Lung (tissue), 12 donors: ENCODE data around the gene TARBP2. TPM values are rescaled to one million over a fixed set of nuclear protein-coding genes. Genes with fewer than 3 reads are reported as not detected.
A peak's percentile ranks its signal among the peaks of the same experiment; 100 is the strongest.

Experiments
- ATAC-seq: fragments of 200-7000 bp; cut with Tn5 transposase; one replicate; pipeline ENCODE4 v1.9.1; 2020; ENCODE audit warnings: moderate number of reproducible peaks; ENCODE audit not compliant: insufficient read depth, low FRiP score
- DNase-seq, 3 donors: peaks; one replicate each; pipeline ENCODE4 v3.0.0-alpha.2; 2013 to 2017
- H3K27ac ChIP-seq, 2 donors: one replicate each; pipeline ENCODE4 v1.5.1; 2013; ENCODE audit warnings: mild to moderate bottlenecking in 2 of 2, moderate library complexity in 2 of 2, control low read depth in 1 of 2, inconsistent platforms in 1 of 2, low read depth in 1 of 2, low read length in 1 of 2
- H3K27me3 ChIP-seq, 3 donors: one replicate each; pipeline ENCODE4 v1.5.1; 2013; ENCODE audit warnings: low read length in 2 of 3; ENCODE audit not compliant: control insufficient read depth in 3 of 3, insufficient read depth in 3 of 3
- H3K36me3 ChIP-seq, 4 donors: one replicate each; pipeline ENCODE4 v1.5.1; 2013; ENCODE audit warnings: low read length in 4 of 4, mild to moderate bottlenecking in 1 of 4, moderate library complexity in 1 of 4; ENCODE audit not compliant: control insufficient read depth in 4 of 4, insufficient read depth in 4 of 4
- H3K4me1 ChIP-seq, 5 donors: one replicate each; pipeline ENCODE4 v1.5.1; 2013; ENCODE audit warnings: low read length in 5 of 5, mild to moderate bottlenecking in 2 of 5, moderate library complexity in 1 of 5; ENCODE audit not compliant: control insufficient read depth in 5 of 5, insufficient read depth in 5 of 5
- H3K4me3 ChIP-seq: one replicate; pipeline ENCODE4 v1.5.1; 2013; ENCODE audit warnings: mild to moderate bottlenecking, control low read depth, moderate library complexity
- H3K9ac ChIP-seq, 2 donors: one replicate each; pipeline ENCODE4 v1.5.1; 2013; ENCODE audit warnings: low read length in 2 of 2, control low read depth in 1 of 2; ENCODE audit not compliant: insufficient read depth in 1 of 2
- H3K9me3 ChIP-seq, 4 donors: one replicate each; pipeline ENCODE4 v1.5.1; 2013; ENCODE audit warnings: low read length in 3 of 4, mild to moderate bottlenecking in 1 of 4, moderate library complexity in 1 of 4; ENCODE audit not compliant: control insufficient read depth in 4 of 4, insufficient read depth in 3 of 4
- WGBS, 2 donors: extraction: QIAGEN DNeasy Blood & Tissue Kit; methylation state at CpG; one replicate each; pipeline ENCODE4 v1.1.7; 2013; 5-methylcytosine and 5-hydroxymethylcytosine counted together
- polyA plus RNA-seq, 2 donors: library from polyadenylated mRNA; stranded (reverse); fragments of 200-250 nt; gene quantifications; one replicate each; pipeline ENCODE4 v1.2.1, GENCODE V29; 2013
- total RNA-seq, 2 donors: library from RNA; depleted of rRNA in 1 of 2; stranded (reverse); fragments of >200 nt in 1 of 2; gene quantifications; one replicate each; pipeline ENCODE4 v1.2.1, GENCODE V29; 2014 to 2021
- TF ChIP-seq, protein P1 (sequence below): IDR thresholded peaks from 2 replicates; pipeline ENCODE4 v1.5.1; 2012; ENCODE audit warnings: mild to moderate bottlenecking; ENCODE audit errors: control extremely low read depth, extremely low read depth
- donor health status: control.
- donor health status: control.
- donor health status: Bipolar disorder and iron deficiency.
- donor health status: healthy.
- donor health status: DM: yes; HTN: yes; CAD: no.

Gene TARBP2
- total and polyA plus RNA-seq, 4 donors: 32.2 to 41.3 (median 34.8) TPM

DNA sequence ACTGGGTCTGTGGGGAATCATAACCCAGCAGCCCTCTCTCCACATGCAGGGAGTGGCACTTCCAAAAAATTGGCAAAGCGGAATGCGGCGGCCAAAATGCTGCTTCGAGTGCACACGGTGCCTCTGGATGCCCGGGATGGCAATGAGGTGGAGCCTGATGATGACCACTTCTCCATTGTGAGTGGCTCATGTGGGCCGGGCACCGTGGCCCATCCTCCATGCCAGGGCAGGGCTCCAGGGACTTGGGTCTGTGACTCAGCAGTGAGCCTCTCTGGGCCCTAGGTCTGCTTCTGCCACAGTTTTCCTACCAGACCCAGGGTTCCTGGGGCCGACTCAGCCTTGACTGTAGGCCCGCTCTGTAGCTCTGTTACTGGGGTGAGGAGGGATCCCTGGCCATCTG is 4.0 kb downstream of the TARBP2 start:
- TF ChIP-seq, protein P1, sequence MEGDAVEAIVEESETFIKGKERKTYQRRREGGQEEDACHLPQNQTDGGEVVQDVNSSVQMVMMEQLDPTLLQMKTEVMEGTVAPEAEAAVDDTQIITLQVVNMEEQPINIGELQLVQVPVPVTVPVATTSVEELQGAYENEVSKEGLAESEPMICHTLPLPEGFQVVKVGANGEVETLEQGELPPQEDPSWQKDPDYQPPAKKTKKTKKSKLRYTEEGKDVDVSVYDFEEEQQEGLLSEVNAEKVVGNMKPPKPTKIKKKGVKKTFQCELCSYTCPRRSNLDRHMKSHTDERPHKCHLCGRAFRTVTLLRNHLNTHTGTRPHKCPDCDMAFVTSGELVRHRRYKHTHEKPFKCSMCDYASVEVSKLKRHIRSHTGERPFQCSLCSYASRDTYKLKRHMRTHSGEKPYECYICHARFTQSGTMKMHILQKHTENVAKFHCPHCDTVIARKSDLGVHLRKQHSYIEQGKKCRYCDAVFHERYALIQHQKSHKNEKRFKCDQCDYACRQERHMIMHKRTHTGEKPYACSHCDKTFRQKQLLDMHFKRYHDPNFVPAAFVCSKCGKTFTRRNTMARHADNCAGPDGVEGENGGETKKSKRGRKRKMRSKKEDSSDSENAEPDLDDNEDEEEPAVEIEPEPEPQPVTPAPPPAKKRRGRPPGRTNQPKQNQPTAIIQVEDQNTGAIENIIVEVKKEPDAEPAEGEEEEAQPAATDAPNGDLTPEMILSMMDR: no peak
- Histone ChIP-seq H3K36me3 (peaks cover 0 to 27% (median 14%) of the 10 kb centered on the region in 4 donors), H3K9ac (no peak overlapping the region), H3K9me3 (no peaks in the 10 kb centered on the region), H3K27me3 (no peaks in the 10 kb centered on the region), H3K27ac (peak overlapping the region in 1 of 2 donors; percentile 9), H3K4me1 (peaks cover 5 to 31% (median 10%) of the 10 kb centered on the region in 5 donors), H3K4me3 (no peak overlapping the region)
- ATAC-seq: no peak
- DNase-seq: no peak
- WGBS, 2 donors: 81 to 91% methylated on average over 10 of the region's 10 CpGs

DNA sequence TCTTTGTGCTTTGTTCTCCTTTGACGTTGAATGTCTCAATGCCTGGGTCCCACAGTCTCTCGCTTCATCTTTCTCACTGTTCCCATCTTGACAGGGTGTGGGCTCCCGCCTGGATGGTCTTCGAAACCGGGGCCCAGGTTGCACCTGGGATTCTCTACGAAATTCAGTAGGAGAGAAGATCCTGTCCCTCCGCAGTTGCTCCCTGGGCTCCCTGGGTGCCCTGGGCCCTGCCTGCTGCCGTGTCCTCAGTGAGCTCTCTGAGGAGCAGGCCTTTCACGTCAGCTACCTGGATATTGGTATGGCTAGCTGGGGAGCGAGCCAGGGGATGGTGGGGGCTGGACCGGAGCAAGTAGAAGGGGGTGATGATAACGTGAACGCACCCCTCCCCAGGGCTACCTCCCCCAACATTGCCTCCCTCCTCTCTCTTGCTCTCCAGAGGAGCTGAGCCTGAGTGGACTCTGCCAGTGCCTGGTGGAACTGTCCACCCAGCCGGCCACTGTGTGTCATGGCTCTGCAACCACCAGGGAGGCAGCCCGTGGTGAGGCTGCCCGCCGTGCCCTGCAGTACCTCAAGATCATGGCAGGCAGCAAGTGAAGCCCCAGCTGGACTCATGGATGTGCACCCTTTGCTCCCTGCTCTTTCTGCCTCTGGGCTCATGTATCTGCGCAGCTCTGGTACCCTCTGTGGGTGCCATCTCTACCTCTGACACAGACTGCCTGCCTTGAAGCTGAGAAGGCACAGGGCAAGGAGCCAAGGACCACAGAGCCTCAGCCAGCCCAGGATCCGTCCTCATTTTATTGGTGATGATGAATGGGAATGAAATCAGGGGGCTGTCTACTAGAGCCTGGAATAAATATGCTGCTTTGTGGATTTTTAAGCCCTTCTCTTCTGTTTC is 4.7 kb downstream of the TARBP2 start:
- peaks cover 4 to 32% (median 15%) of the 10 kb centered on the region in 4 donors for H3K36me3 ChIP-seq
- H3K9me3 ChIP-seq: no peaks in the 10 kb centered on the region
- no peak overlapping the region for H3K27ac ChIP-seq
- WGBS, 2 donors: 87 to 91% methylated on average over 19 of the region's 19 CpGs
- H3K27me3 ChIP-seq: no peaks in the 10 kb centered on the region
- H3K4me1 ChIP-seq: peaks cover 5 to 26% (median 10%) of the 10 kb centered on the region in 5 donors
- H3K9ac ChIP-seq: no peak overlapping the region
- ATAC-seq: no peak
- DNase-seq: no peak
- TF ChIP-seq, protein P1: no peak
- no peak overlapping the region for H3K4me3 ChIP-seq

GRCh38 chr12:53506450-53506785 is 5.3 kb downstream of the TARBP2 start:
- WGBS, 2 donors: 60 to 64% methylated on average over 2 of the region's 2 CpGs
- no peaks in the 10 kb centered on the region for H3K9me3 ChIP-seq
- H3K36me3 ChIP-seq: peaks cover 4 to 35% (median 17%) of the 10 kb centered on the region in 4 donors
- no peak overlapping the region for H3K4me3 ChIP-seq
- H3K27ac ChIP-seq: no peak overlapping the region
- H3K9ac ChIP-seq: no peak overlapping the region
- no peaks in the 10 kb centered on the region for H3K27me3 ChIP-seq
- DNase-seq (no peak), ATAC-seq (no peak)
- H3K4me1 ChIP-seq: peaks cover 5 to 26% (median 10%) of the 10 kb centered on the region in 5 donors
- TF ChIP-seq, protein P1: no peak
